GM12892 (cell line): ENCODE results near the gene IER3IP1.

Experiments
- POLR2A ChIP-seq: IDR thresholded peaks from 2 replicates; pipeline ENCODE4 v1.6.1; 2011; ENCODE audit warnings: low read depth, low read length, control low read depth
- POLR2AphosphoS5 ChIP-seq: IDR thresholded peaks from 2 replicates; pipeline ENCODE4 v1.6.1; 2011; ENCODE audit warnings: low read depth, low read length, control low read depth

DNA sequence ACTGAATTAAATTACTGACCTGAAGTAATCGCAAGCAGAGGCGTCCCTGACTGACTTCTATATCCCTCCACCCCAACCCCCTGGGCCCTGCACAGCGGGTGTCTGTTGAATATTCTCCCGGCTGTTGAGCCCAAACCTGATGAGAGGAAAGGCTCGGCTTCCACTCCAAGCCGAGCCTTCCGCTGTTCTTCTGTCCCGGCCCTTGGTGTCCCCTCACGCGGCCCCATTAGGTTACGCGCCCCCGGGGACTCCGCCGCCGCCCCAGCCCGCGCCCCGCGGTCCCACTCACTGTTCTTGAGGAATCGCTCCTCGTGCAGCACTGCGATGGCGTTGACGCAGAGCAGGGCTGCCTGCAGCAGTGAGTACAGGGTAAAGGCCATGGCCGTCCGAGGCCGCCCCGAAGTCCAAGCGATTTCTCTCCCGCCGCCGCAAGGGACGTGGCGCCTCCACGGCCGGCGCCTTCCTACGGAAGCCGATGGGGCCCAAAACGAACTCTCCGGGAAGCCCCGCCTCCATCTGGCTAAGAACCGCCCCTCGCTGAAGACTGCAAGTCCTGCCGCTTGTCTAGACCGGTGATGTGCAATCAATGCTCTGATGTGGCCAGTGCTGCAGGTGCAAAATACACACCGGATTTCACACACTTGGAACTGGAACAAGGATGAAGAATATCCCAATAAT lies at the start of gene IER3IP1:
- peak; percentile 80; the same call in 1 of the 2 replicates for TF ChIP-seq POLR2A
- TF ChIP-seq POLR2AphosphoS5 = peak; percentile 67; the same call in 1 of the 2 replicates
